ENCODE data around the gene MLLT3. TPM values are rescaled to one million over a fixed set of nuclear protein-coding genes. Genes with fewer than 3 reads are reported as not detected.

Gene MLLT3
- total RNA-seq, 2 experiments from 2014 or later = 55.9 to 56.4 TPM

DNA sequence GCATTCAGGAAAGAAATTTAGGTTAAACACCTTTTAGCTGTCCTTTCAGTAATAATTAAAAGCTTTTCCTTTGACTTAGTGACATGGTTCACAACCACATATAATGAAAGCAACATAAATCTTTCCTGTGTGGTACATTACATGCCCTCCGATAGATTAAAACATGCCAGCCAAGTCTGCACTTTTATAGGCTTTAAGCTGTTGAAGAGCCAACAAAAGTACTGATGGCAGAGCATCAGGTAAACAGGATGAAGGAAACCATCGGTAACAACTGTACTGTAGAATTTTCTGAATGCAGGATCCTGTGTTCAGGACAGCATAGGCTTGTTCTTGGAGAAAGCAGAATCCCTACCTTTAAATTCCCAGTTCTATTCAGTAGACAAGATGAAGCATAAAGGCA, 226.6 kb downstream of the MLLT3 start:
- no peak for DNase-seq
- Mint-ChIP-seq H3K36me3 (peaks cover 28% of the 10 kb centered on the region), H3K27me3 (no peaks in the 10 kb centered on the region), H3K4me3 (no peak overlapping the region), H3K4me1 (peaks cover 6% of the 10 kb centered on the region), H3K27ac (no peak overlapping the region), H3K9me3 (ENCODE audit: low read depth) (no peaks in the 10 kb centered on the region)
- CTCF ChIA-PET = no interaction called here
- ATAC-seq = no peak

DNA sequence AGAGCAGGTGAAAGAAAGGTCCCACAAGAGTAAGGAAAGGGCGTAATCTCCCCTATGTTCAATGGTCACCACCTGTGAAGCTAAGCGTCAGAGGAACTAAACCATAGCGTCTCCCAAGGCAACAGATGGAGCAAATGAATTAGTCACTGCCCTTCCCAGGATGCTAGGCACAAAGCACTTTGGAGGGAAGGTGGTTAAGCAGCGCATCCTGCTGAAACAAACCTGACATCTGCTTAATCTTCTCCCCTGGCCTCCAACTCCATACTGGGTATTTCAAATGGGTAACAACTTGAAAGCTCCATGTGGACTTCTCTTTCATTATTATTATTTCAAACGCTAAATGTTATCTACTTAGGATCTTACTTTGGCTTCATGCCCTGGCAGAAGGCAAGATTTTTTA, 227.3 kb downstream of the MLLT3 start:
- Mint-ChIP-seq H3K36me3 (peaks cover 32% of the 10 kb centered on the region), H3K27ac (no peak overlapping the region), H3K27me3 (no peaks in the 10 kb centered on the region), H3K4me1 (peaks cover 6% of the 10 kb centered on the region), H3K9me3 (ENCODE audit: low read depth) (no peaks in the 10 kb centered on the region), H3K4me3 (no peak overlapping the region)
- CTCF ChIA-PET = no interaction called here
- no peak for DNase-seq
- ATAC-seq = no peak

DNA sequence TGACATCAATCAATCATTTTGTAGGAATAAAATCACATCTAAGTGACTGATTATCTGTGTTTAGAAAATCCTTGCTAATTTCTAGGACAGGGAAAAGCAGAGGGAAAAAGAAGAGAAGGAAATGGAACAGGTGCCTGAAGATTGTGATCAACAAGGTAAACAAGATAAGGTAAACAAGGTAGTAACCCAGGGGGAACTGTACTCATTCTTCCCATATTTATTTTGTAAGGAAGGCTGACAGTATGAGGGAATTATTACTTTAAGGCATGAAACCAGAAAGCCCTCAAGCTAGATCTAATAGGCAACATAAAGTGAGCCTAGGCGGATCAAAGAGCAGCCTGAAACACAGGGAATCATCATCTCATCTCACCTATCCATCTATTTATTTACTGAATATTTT, 231.1 kb downstream of the MLLT3 start:
- CTCF ChIA-PET = no interaction called here
- H3K27me3 Mint-ChIP-seq = no peaks in the 10 kb centered on the region
- peaks cover 2% of the 10 kb centered on the region for H3K9me3 Mint-ChIP-seq (ENCODE audit: low read depth)
- no peak for DNase-seq
- peaks cover 25% of the 10 kb centered on the region for H3K36me3 Mint-ChIP-seq
- no peak overlapping the region for H3K4me3 Mint-ChIP-seq
- H3K27ac Mint-ChIP-seq = no peak overlapping the region
- H3K4me1 Mint-ChIP-seq = peaks cover 1% of the 10 kb centered on the region
- no peak for ATAC-seq

DNA sequence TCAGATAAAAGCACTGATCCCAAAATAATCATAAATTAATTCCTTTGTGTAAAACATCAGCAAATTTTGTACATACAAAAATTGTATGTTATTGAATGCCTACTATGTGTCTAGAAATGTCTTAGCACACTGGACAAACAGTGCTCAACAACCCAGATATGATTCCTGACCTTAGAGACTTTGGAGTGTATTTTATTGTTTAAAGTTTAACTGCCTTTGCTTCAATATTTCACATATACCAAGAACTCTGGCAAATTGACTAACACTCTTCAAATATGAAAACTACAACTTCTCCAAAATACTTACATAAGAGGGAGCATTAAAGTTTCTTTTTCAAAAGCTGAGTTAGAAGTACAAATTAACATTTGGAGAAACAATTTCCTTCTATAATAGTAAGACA, 231.9 kb downstream of the MLLT3 start:
- peaks cover 2% of the 10 kb centered on the region for H3K9me3 Mint-ChIP-seq (ENCODE audit: low read depth)
- peaks cover 25% of the 10 kb centered on the region for H3K36me3 Mint-ChIP-seq
- ATAC-seq = no peak
- no peaks in the 10 kb centered on the region for H3K27me3 Mint-ChIP-seq
- no peak for DNase-seq
- H3K27ac Mint-ChIP-seq = no peak overlapping the region
- CTCF ChIA-PET = no interaction called here
- H3K4me1 Mint-ChIP-seq = no peaks in the 10 kb centered on the region
- no peak overlapping the region for H3K4me3 Mint-ChIP-seq

DNA sequence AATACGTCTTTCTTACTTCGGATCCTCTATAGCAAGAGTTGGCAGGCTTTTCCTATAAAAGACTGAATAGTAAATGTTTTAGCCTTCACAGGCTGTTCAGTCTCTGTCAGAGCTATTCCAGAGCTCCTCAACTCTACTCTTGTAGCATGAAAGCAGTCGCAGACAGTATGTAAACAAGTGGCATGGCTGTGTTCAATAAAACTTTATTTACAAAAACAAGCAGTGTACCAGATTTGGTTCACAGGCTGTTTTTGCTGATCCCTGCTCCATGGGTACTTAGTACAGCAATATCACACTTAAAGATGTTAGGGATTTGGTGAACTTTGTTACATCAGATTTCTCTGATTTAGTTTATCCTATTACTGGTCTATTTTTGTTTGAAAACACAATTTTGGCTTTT, 235.2 kb downstream of the MLLT3 start:
- Mint-ChIP-seq H3K36me3 (peaks cover 24% of the 10 kb centered on the region), H3K27me3 (no peaks in the 10 kb centered on the region), H3K9me3 (ENCODE audit: low read depth) (peaks cover 2% of the 10 kb centered on the region), H3K4me1 (peaks cover 13% of the 10 kb centered on the region), H3K4me3 (no peak overlapping the region), H3K27ac (no peak overlapping the region)
- CTCF ChIA-PET = no interaction called here
- ATAC-seq (no peak), DNase-seq (no peak)

DNA sequence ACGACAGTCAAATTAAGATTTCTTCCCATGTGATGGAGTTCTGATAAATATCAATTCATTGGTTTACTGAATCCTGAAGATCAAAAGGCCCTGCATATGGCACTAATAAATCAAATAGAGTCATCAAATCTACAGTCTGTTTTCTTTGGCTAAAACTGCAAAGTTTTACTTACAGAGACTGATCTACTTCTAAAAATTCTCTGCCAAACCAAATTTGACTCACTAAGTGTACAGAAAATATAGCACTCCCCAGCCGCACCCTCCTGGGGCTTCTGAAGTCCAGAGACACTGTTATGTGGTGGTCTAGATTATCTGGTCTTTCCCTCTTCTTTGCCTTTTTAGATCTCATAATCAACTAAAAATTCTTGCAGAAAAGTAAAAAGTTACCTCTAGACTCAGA, 237.7 kb downstream of the MLLT3 start:
- H3K27me3 Mint-ChIP-seq = no peaks in the 10 kb centered on the region
- H3K27ac Mint-ChIP-seq = no peak overlapping the region
- DNase-seq = no peak
- no peak for ATAC-seq
- CTCF ChIA-PET = no interaction called here
- no peak overlapping the region for H3K4me3 Mint-ChIP-seq
- H3K36me3 Mint-ChIP-seq = peaks cover 17% of the 10 kb centered on the region
- peaks cover 13% of the 10 kb centered on the region for H3K4me1 Mint-ChIP-seq
- peaks cover 2% of the 10 kb centered on the region for H3K9me3 Mint-ChIP-seq (ENCODE audit: low read depth)

DNA sequence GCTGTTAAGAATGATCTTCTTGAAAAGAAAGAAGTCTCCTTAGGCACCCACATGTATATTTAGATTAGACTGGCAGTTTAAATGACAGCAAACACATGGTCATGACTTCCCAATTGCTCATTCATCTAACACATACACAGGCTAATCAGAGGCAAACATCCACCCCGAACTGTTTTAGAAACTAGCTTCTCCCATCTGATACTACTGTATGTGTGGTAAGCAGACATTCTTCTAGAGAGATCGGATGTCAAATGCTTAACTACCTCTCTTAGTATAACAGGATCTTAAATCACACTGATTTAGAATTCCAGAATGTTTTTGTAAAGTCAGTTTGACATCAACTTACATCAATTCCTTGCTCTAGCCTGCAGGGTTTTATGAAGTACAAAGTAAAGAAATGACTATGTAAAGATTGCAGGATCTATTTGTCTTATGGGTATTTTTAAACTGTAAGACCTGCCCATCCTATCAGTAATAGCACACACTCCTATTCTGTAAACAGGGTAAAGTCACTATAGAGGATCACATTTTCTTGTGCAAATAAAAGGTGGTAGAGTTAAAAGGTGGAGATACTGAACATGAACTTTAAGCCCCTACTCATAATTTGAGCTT, 239.7 kb downstream of the MLLT3 start:
- Mint-ChIP-seq H3K9me3 (ENCODE audit: low read depth) (no peaks in the 10 kb centered on the region), H3K27me3 (no peaks in the 10 kb centered on the region), H3K27ac (no peak overlapping the region), H3K4me3 (no peak overlapping the region), H3K4me1 (peaks cover 13% of the 10 kb centered on the region), H3K36me3 (peaks cover 18% of the 10 kb centered on the region)
- ATAC-seq (no peak), DNase-seq (no peak)
- CTCF ChIA-PET = no interaction called here

DNA sequence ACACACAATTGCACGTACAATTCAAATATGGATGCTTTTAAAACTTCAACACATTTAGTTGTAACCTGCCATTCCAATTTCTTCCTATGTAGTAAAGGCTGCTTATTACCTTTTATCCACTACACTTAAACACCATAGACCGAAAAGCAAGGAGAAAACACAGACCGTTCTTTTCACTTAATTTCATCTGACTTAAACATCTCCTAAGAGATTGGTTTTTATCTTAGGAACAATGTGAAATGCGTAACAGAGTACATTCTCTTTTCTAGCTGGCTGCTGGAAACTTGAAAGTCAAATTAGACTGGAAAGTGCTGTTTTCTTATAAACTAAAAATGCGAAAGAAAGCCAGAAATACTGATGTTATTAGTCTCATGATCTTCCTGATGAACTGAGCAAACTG, 241.8 kb downstream of the MLLT3 start:
- Mint-ChIP-seq H3K36me3 (peaks cover 23% of the 10 kb centered on the region), H3K27me3 (no peaks in the 10 kb centered on the region), H3K9me3 (ENCODE audit: low read depth) (no peaks in the 10 kb centered on the region), H3K27ac (no peak overlapping the region), H3K4me1 (peaks cover 13% of the 10 kb centered on the region), H3K4me3 (no peak overlapping the region)
- ATAC-seq (no peak), DNase-seq (no peak)
- CTCF ChIA-PET = interaction anchor here (1.3 kb wide), 1 partner anchor 12 kb away, joined by 4 read pairs; no protein-coding TSS in a partner anchor

DNA sequence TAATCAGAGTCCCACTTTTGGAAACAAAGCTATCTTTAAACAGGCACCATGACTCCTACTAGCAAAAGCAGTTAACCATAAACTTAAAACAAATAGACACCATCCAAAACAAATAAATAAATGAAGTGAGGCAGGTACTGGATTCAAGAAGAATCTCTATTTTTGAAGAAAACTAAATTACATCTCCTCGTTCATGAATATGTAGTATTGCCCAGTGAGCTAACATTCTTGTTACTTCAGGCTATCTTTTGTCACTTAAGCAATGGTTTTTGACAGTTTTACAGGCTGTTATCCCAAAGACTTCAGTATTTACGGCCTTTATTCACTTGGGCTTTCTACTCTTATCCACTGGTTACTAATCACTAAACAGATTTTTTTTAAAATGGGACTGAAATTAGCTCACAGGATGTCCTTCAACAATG, 242.5 kb downstream of the MLLT3 start:
- H3K27ac Mint-ChIP-seq = no peak overlapping the region
- no peak overlapping the region for H3K4me3 Mint-ChIP-seq
- H3K9me3 Mint-ChIP-seq (ENCODE audit: low read depth) = no peaks in the 10 kb centered on the region
- H3K36me3 Mint-ChIP-seq = peaks cover 23% of the 10 kb centered on the region
- CTCF ChIA-PET = interaction anchor here (1.0 kb wide), 1 partner anchor 11 kb away, joined by 3 read pairs; no protein-coding TSS in a partner anchor
- H3K27me3 Mint-ChIP-seq = no peaks in the 10 kb centered on the region
- DNase-seq (no peak), ATAC-seq (no peak)
- H3K4me1 Mint-ChIP-seq = peaks cover 13% of the 10 kb centered on the region

DNA sequence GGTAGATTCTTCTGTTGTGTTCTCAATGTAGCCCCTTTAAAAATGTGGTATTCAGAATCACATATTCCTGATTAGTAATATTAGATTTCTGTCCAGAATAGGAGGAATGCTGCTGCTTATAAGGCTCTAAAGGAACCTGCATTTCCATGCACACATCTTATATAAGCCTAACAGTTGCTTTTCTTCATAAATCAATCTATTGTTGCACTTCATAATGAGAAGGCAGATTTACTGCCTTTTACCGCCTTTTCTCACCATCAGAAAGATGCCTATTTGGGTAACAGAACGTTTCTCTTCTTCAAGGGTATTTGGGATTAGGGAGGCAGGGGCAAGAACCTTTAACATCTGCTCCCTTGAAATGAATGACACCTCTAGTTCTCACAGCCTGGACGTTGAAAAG, 243.4 kb downstream of the MLLT3 start:
- H3K27ac Mint-ChIP-seq = no peak overlapping the region
- DNase-seq (no peak), ATAC-seq (no peak)
- H3K4me1 Mint-ChIP-seq = peaks cover 13% of the 10 kb centered on the region
- CTCF ChIA-PET = no interaction called here
- H3K9me3 Mint-ChIP-seq (ENCODE audit: low read depth) = no peaks in the 10 kb centered on the region
- no peaks in the 10 kb centered on the region for H3K27me3 Mint-ChIP-seq
- H3K4me3 Mint-ChIP-seq = no peak overlapping the region
- H3K36me3 Mint-ChIP-seq = peaks cover 23% of the 10 kb centered on the region

DNA sequence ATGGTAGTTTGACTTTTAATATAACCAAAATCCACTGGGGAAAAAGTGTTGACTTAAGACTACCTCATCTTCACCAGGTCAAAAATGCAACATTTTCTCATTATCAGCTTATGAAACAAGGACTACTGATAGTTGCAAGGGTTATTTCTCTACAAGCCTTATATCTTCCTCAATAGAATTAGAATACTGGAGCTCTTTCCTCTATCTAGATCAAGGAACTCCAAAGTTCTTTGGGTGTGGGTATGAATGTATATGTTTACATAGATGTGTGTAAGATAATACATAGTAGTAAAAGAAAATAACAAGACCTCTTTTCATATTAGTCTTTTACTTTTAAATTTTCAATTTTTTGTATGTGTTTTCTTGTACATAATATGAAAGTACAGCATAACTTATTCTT, 244.5 kb downstream of the MLLT3 start:
- Mint-ChIP-seq H3K36me3 (peaks cover 21% of the 10 kb centered on the region), H3K4me3 (no peak overlapping the region), H3K27ac (no peak overlapping the region), H3K4me1 (peaks cover 5% of the 10 kb centered on the region), H3K27me3 (no peaks in the 10 kb centered on the region), H3K9me3 (ENCODE audit: low read depth) (no peaks in the 10 kb centered on the region)
- ATAC-seq (no peak), DNase-seq (no peak)
- CTCF ChIA-PET = interaction anchor here (1.1 kb wide), 1 partner anchor 247 kb away, joined by 4 read pairs; no protein-coding TSS in a partner anchor

DNA sequence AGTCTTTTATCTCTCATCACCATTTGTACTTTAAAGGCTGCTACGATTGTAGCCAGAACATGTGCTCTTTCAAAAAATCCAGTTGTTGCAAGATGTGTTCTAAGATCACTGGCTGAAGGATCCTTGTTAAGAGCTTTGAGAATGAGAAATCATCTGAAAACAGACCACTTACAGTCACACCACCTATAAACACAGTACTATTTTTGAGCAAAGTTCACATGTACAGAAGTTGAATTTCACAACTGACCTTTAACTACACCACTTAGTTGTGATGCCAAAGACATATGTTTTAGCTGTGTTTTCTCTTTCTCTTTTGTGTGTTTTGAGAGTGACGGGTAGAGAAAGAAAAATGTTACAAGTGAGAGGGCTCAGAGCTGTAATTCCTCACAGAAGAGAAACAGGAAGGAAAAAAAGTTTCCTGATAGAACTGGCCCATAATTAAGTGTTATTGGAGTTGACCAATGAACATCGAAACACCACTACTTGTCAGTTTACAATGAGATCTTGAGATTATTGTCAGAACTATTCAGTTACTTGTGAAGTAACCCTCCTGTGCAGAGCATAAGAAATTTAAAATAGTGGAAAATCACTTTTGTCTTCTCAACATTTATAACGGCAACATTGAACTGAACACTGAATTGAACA, 245.4 kb downstream of the MLLT3 start:
- Mint-ChIP-seq H3K27ac (no peak overlapping the region), H3K4me3 (no peak overlapping the region), H3K36me3 (peaks cover 22% of the 10 kb centered on the region), H3K4me1 (no peaks in the 10 kb centered on the region), H3K9me3 (ENCODE audit: low read depth) (no peaks in the 10 kb centered on the region), H3K27me3 (no peaks in the 10 kb centered on the region)
- ATAC-seq (no peak), DNase-seq (no peak)
- CTCF ChIA-PET = no interaction called here

DNA sequence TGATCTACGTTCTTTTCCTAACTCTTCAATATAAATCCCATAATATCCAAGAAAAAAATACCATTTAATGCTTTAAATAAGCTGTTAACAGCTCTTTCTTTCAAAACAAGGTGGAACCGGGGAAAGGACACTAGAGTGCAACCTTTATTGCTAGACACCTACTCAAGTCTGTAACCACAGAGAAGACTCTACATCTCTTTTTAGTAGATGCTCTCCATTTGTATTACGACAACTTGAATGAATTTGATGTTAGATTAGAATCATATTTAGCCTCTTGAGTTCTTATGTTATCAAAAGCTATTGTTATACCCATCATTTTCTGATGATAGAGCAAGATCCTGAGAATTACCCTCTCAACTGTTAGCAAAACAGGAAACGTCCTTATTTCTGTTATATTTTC, 246.3 kb downstream of the MLLT3 start:
- ATAC-seq (no peak), DNase-seq (no peak)
- no peaks in the 10 kb centered on the region for H3K27me3 Mint-ChIP-seq
- no peaks in the 10 kb centered on the region for H3K9me3 Mint-ChIP-seq (ENCODE audit: low read depth)
- CTCF ChIA-PET = no interaction called here
- H3K4me3 Mint-ChIP-seq = no peak overlapping the region
- H3K4me1 Mint-ChIP-seq = peaks cover 5% of the 10 kb centered on the region
- peaks cover 26% of the 10 kb centered on the region for H3K36me3 Mint-ChIP-seq
- H3K27ac Mint-ChIP-seq = no peak overlapping the region

DNA sequence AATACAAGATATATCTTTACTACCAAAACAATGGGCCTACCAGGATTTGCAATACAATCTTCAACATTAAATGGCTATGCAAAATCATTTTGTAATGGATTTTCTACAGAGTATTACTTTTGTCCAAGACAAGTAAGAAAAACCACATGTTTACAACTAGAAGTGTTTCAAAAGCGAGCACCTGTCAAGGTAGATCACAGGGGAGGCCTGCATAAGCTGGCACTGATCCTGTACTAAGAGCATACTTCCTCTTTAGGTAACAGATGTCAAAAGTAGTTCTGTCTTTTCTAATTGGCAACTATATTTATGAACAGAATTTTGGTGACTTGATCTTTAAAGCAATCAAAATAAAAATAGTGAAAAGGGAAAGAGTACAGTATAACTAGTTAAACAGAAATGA, 249.0 kb downstream of the MLLT3 start:
- CTCF ChIA-PET = no interaction called here
- Mint-ChIP-seq H3K4me1 (peaks cover 9% of the 10 kb centered on the region), H3K36me3 (peaks cover 20% of the 10 kb centered on the region)

More for the DNA sequence above, 249.0 kb downstream of the MLLT3 start:
- no peak for DNase-seq
- Mint-ChIP-seq H3K27me3 (no peaks in the 10 kb centered on the region), H3K27ac (no peak overlapping the region), H3K9me3 (ENCODE audit: low read depth) (no peaks in the 10 kb centered on the region), H3K4me3 (no peak overlapping the region)
- ATAC-seq = no peak

Measured in activated CD8-positive, alpha-beta memory T cell treated with anti-CD3 and anti-CD28 coated beads, Interleukin-2, amount 10 ng/mL, durations not matched to agents 7 days and 5 days (primary cell).